SK-N-MC (cell line): ENCODE data around the gene PCGF5.

Experiments
- EZH2 ChIP-seq: fragments of 200-600 bp; sonication (generic); IDR thresholded peaks from one replicate; pipeline ENCODE4 v1.6.1; 2017; ENCODE audit warnings: antibody characterized with exemption
- FOXP2 ChIP-seq: optimal IDR thresholded peaks from 2 replicates; pipeline ENCODE3; 2011; ENCODE audit warnings: mild to moderate bottlenecking, moderate library complexity; ENCODE audit not compliant: insufficient read depth; ENCODE audit errors: extremely low read length, control extremely low read depth
- POLR2AphosphoS5 ChIP-seq: IDR thresholded peaks from 2 replicates; pipeline ENCODE4 v1.6.1; 2012; ENCODE audit warnings: mild to moderate bottlenecking, low read depth, low read length, borderline replicate concordance

- TF ChIP-seq POLR2AphosphoS5 = no peak
- TF ChIP-seq EZH2 = no peak
- no peak for TF ChIP-seq FOXP2
Observed at GRCh38 chr10:91190876-91191583, 29.4 kb upstream of the PCGF5 start.
